Measurements from ENCODE around the gene DNASE1.

Gene DNASE1

DNA sequence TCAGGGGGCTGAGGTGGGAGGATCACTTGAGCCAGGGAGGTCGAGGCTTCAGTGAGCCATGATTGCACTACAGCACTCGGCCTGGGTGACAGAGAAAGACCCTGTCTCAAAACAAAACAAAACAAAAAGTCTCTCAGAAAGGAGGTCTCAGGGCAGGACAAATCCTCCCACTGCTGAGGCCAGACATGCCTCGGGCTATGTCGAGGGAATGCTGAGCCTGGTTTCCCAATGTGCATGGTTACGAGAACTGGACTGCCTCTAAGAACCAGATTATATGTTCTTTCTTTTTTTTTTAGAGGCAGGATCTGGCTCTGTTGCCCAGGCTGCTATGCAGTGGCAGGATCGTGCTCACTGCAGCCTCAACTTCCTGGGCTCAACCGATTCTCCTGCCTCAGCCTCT, 35.2 kb downstream of the DNASE1 start:
- DNase-seq (ENCODE audit: low read depth), result no peak
- no peak for TF ChIP-seq CTCF (IDR thresholded peaks at IDR 0.05; ENCODE audit: insufficient read depth, low read depth, low read length, missing control alignments)

GRCh38 chr16:3690470-3690928, 36.0 kb downstream of the DNASE1 start:
- DNase-seq (ENCODE audit: low read depth), result peak; percentile 89
- peak; percentile 88 for TF ChIP-seq CTCF (IDR thresholded peaks at IDR 0.05; ENCODE audit: insufficient read depth, low read depth, low read length, missing control alignments)
- H3K4me3 ChIP-seq (ENCODE audit: low read depth, low read length), result no peak overlapping the region

More for the DNA sequence above, 35.2 kb downstream of the DNASE1 start:
- no peak overlapping the region for H3K4me3 ChIP-seq (ENCODE audit: low read depth, low read length)

- H3K4me3 ChIP-seq (ENCODE audit: low read depth, low read length), result no peak overlapping the region
- DNase-seq (ENCODE audit: low read depth), result no peak
- no peak for TF ChIP-seq CTCF (IDR thresholded peaks at IDR 0.05; ENCODE audit: insufficient read depth, low read depth, low read length, missing control alignments)
Measured at GRCh38 chr16:3690980-3691720, 36.7 kb downstream of the DNASE1 start.

DNA sequence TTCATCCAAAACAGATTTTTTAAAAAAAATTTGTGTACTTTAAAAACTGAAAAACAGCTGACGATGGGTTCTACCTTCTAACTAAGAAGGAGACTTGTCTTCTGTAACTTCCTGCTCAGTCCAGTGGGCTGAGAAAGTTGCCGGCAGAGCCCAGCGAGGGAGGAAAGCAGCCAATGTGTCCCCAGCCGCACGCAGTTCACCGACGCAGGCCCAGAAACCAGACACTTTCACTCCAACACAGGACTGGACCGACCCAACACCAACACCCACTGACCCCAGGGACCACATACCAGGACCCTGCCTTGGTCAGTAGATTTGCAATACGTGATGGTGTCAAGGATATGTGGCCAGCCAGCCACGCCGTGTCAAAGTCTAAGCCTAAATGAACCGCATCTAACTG, 37.3 kb downstream of the DNASE1 start:
- H3K4me3 ChIP-seq (ENCODE audit: low read depth, low read length), result no peak overlapping the region
- no peak for TF ChIP-seq CTCF (IDR thresholded peaks at IDR 0.05; ENCODE audit: insufficient read depth, low read depth, low read length, missing control alignments)
- no peak for DNase-seq (ENCODE audit: low read depth)

GRCh38 chr16:3694051-3694450, 39.6 kb downstream of the DNASE1 start:
- no peak for DNase-seq (ENCODE audit: low read depth)
- no peak for TF ChIP-seq CTCF (IDR thresholded peaks at IDR 0.05; ENCODE audit: insufficient read depth, low read depth, low read length, missing control alignments)
- no peak overlapping the region for H3K4me3 ChIP-seq (ENCODE audit: low read depth, low read length)

DNA sequence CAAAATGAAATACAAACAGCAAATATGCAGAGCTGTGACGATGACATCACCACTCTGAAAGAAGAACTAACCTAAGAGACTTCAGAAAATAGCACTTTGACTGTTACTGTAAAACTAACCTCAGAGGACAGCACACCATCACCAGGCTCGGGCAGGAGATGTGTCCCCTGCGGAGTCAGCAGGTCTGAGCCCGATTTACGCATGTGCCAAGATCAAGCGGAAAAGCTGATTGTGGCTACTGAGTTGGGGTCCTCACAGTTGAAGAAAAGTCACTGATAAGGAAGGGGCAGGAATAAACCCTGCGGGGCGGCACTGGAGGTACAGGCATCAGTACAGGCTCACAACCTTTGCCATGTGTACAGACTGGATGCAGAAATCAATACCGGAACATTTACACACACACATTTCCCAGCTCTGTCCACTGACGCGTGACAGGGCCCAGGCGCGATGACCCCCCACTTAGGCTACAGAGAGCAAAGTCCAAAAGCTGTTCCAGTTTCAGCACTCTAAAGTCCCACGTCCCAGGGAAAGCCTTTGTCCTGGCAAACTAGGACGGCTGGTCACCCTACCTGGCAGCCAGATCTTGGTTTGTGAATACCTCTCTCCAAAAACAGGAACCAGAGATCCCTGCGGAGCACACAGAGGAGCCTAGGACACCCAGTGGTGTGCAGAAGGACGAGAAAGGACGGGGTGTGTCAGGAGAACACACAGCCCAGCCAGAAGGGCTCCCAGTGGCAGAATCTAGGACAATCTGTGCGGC, 41.3 kb downstream of the DNASE1 start:
- no peak overlapping the region for H3K4me3 ChIP-seq (ENCODE audit: low read depth, low read length)
- DNase-seq (ENCODE audit: low read depth), result peak; percentile 19
- no peak for TF ChIP-seq CTCF (IDR thresholded peaks at IDR 0.05; ENCODE audit: insufficient read depth, low read depth, low read length, missing control alignments)
